Right atrium auricular region (tissue), 2 donors: ENCODE results near the gene MAPK8IP3. TPM values are rescaled to one million over a fixed set of nuclear protein-coding genes. Genes with fewer than 3 reads are reported as not detected.
"Not testable (repeated sequence)": the region's sequence is repeated elsewhere in the genome, so short reads cannot be mapped to it uniquely, and the experiment has no call there.

Source experiments
- DNase-seq: peaks from one replicate; pipeline ENCODE4 v3.0.0-alpha.2; 2019; ENCODE audit warnings: low spot score
- H3K27ac ChIP-seq, 2 donors: fragments of 200-600 bp; sonication (generic); 1 replicate in 1 of 2; 2 replicates in 1 of 2; pipeline ENCODE4 v1.5.1; 2016 to 2019
- H3K27me3 ChIP-seq, 2 donors: fragments of 200-600 bp; sonication (generic); one replicate each; pipeline versions ENCODE4 v1.5.1 to v1.6.0; 2017 to 2019
- H3K36me3 ChIP-seq: fragments of 200-600 bp; sonication (generic); one replicate; pipeline ENCODE4 v1.5.1; 2016
- H3K4me1 ChIP-seq, 2 donors: fragments of 200-600 bp; sonication (generic); one replicate each; pipeline versions ENCODE4 v1.5.1 to v1.6.0; 2017 to 2019
- H3K4me3 ChIP-seq, 2 donors: fragments of 200-600 bp; sonication (generic); 1 replicate in 1 of 2; 2 replicates in 1 of 2; pipeline ENCODE4 v1.5.1; 2017 to 2019; ENCODE audit warnings: mild to moderate bottlenecking in 1 of 2, moderate library complexity in 1 of 2
- H3K9me3 ChIP-seq, 2 donors: fragments of 200-600 bp; sonication (generic); one replicate each; pipeline ENCODE4 v1.5.1; 2019
- total RNA-seq, 2 donors: library from RNA; depleted of rRNA; stranded (reverse); fragments of >200 nt; gene quantifications; one replicate each; pipeline ENCODE4 v1.1.0, GENCODE V29; 2016
- TF ChIP-seq, protein P1 (sequence below), 2 donors: fragments of 200-600 bp; sonication (generic); IDR thresholded peaks; one replicate each; pipeline ENCODE4 v1.5.1; 2019; ENCODE audit warnings: antibody characterized with exemption in 2 of 2

Gene MAPK8IP3
- total RNA-seq, 2 donors from 2014 or later, result 43.1 to 43.3 TPM

- no peak for DNase-seq
- Histone ChIP-seq H3K27me3 (no peaks in the 10 kb centered on the region), H3K9me3 (no peaks in the 10 kb centered on the region), H3K4me3 (no peak overlapping the region), H3K4me1 (no peaks in the 10 kb centered on the region), H3K27ac (no peak overlapping the region), H3K36me3 (peaks cover 77% of the 10 kb centered on the region)
- TF ChIP-seq, protein P1, sequence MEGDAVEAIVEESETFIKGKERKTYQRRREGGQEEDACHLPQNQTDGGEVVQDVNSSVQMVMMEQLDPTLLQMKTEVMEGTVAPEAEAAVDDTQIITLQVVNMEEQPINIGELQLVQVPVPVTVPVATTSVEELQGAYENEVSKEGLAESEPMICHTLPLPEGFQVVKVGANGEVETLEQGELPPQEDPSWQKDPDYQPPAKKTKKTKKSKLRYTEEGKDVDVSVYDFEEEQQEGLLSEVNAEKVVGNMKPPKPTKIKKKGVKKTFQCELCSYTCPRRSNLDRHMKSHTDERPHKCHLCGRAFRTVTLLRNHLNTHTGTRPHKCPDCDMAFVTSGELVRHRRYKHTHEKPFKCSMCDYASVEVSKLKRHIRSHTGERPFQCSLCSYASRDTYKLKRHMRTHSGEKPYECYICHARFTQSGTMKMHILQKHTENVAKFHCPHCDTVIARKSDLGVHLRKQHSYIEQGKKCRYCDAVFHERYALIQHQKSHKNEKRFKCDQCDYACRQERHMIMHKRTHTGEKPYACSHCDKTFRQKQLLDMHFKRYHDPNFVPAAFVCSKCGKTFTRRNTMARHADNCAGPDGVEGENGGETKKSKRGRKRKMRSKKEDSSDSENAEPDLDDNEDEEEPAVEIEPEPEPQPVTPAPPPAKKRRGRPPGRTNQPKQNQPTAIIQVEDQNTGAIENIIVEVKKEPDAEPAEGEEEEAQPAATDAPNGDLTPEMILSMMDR (IDR thresholded peaks at IDR 0.05), result no peak
These were observed 23.4 kb downstream of the MAPK8IP3 start for GRCh38 chr16:1729445-1729844.

DNA sequence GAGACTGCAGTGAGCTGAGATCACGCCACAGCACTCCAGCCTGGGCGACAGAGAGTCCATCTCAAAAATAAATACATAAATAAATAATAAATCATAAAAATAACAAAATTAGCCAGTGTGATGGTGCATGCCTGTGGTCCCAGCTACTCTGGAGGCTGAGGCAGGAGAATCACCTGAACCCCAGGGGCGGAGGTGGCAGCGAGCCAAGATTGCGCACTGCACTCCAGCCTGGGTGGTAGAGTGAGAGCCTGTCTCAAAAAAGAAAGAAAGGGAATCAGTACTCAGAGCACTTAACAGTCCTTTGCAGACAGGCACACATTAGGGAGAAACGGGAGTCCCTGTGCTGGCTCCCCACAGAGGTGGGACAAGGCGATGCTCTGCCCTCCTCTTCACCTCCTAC is 25.1 kb downstream of the MAPK8IP3 start:
- Histone ChIP-seq H3K9me3 (no peaks in the 10 kb centered on the region), H3K27ac (no peak overlapping the region), H3K27me3 (no peaks in the 10 kb centered on the region), H3K4me3 (no peak overlapping the region), H3K4me1 (no peaks in the 10 kb centered on the region), H3K36me3 (peaks cover 70% of the 10 kb centered on the region)
- TF ChIP-seq, protein P1 (IDR thresholded peaks at IDR 0.05), result no peak
- DNase-seq, result no peak

DNA sequence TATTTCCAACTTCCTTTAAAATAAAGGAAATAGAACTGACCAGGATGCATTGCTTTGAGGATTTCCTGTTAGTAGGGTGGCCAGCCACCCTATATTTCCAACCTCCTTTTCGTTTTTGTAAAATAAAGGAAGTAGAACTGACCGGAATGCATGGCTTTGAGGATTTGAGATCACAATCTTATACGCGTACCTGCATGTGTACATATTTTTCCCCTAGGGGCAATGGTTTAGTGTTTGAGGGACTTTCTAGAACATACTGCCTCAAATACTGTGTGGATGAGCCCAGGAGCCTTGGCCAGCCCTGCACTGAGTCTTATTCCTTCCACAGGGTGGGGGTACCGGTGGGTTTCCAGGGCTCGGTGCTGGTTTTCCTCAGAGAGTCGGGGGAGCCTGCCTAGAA is 25.6 kb downstream of the MAPK8IP3 start:
- no peak overlapping the region for H3K4me3 ChIP-seq
- no peak for DNase-seq
- peaks cover 65% of the 10 kb centered on the region for H3K36me3 ChIP-seq
- no peaks in the 10 kb centered on the region for H3K4me1 ChIP-seq
- H3K27me3 ChIP-seq, result no peaks in the 10 kb centered on the region
- TF ChIP-seq, protein P1 (IDR thresholded peaks at IDR 0.05), result no peak
- H3K27ac ChIP-seq, result no peak overlapping the region
- H3K9me3 ChIP-seq, result no peaks in the 10 kb centered on the region

GRCh38 chr16:1732071-1732470 is 26.1 kb downstream of the MAPK8IP3 start:
- Histone ChIP-seq H3K9me3 (no peaks in the 10 kb centered on the region), H3K4me3 (no peak overlapping the region), H3K36me3 (peaks cover 60% of the 10 kb centered on the region), H3K4me1 (no peaks in the 10 kb centered on the region), H3K27me3 (no peaks in the 10 kb centered on the region), H3K27ac (no peak overlapping the region)
- DNase-seq, result no peak
- TF ChIP-seq, protein P1 (IDR thresholded peaks at IDR 0.05), result no peak

DNA sequence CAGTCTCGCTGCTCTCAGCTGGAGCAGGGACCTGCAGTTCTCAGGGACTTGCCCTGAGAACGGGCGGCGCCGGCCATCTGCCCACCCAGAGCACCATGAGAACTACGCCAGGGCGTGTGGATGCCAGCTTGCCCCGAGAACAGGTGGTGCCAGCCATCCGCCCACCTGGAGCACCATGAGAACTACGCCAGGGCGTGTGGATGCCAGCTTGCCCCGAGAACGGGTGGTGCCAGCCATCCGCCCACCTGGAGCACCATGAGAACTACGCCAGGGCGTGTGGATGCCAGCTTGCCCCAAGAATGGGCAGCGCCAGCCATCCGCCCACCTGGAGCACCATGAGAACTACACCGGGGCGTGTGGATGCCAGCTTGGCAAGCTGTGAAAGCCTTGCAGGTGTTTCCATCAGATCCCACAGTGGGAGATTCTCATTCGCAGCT is 26.6 kb downstream of the MAPK8IP3 start:
- not testable (repeated sequence) for H3K27ac ChIP-seq, H3K27me3 ChIP-seq, H3K9me3 ChIP-seq, H3K4me1 ChIP-seq, DNase-seq, H3K4me3 ChIP-seq
- peaks cover 60% of the 10 kb centered on the region for H3K36me3 ChIP-seq

DNA sequence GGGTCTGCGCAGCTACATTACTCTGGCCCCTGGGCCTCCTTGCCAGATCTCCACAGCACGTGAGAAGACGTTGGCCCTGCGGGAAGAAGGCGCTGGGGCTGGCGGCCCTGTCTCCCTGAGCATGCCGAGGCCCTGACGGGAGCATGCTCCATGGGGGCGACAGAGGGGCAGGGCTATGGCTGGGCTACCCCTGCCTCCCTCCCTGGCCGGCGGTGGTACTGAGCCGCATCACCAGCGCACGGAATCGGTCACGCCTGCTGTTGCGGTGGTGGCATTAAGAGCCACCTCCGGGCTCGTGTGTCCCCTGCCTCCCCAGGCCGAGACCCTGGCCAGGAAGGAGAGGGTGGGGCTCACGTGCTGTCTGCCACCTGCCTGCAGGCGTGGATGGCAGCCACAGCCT is 28.1 kb downstream of the MAPK8IP3 start:
- H3K27me3 ChIP-seq, result no peaks in the 10 kb centered on the region
- TF ChIP-seq, protein P1 (IDR thresholded peaks at IDR 0.05), result no peak
- no peaks in the 10 kb centered on the region for H3K9me3 ChIP-seq
- no peak overlapping the region for H3K27ac ChIP-seq
- H3K4me1 ChIP-seq, result no peaks in the 10 kb centered on the region
- peaks cover 44% of the 10 kb centered on the region for H3K36me3 ChIP-seq
- no peak overlapping the region for H3K4me3 ChIP-seq
- no peak for DNase-seq
